Measurements from ENCODE around the gene APBB2. TPM values are rescaled to one million over a fixed set of nuclear protein-coding genes. Genes with fewer than 3 reads are reported as not detected.

Gene APBB2
- total RNA-seq, 1 experiment from 2014 or later, result 3.7 TPM

GRCh38 chr4:41103657-41104056, 110.7 kb downstream of the APBB2 start:
- Histone ChIP-seq H3K79me2 (ENCODE audit: low read length) (no peaks in the 10 kb centered on the region), H3K9ac (ENCODE audit: low read length) (no peak overlapping the region), H2AFZ (ENCODE audit: low read length) (no peak overlapping the region), H3K27me3 (ENCODE audit: low read length) (no peaks in the 10 kb centered on the region), H3K4me1 (ENCODE audit: low read length) (no peaks in the 10 kb centered on the region), H3K36me3 (ENCODE audit: insufficient read depth, low read length) (no peaks in the 10 kb centered on the region), H3K4me3 (ENCODE audit: low read length) (no peak overlapping the region), H3K4me2 (ENCODE audit: low read depth, low read length, poor library complexity, severe bottlenecking) (no peak overlapping the region), H3K9me2 (replicated peaks; ENCODE audit: insufficient read depth, low read length) (no peaks in the 10 kb centered on the region), H3K9me3 (ENCODE audit: low read length) (no peaks in the 10 kb centered on the region), H3K27ac (ENCODE audit: low read length) (no peak overlapping the region), H4K20me1 (ENCODE audit: insufficient read depth, low read depth, low read length) (no peaks in the 10 kb centered on the region)
- DNase-seq, result no peak

DNA sequence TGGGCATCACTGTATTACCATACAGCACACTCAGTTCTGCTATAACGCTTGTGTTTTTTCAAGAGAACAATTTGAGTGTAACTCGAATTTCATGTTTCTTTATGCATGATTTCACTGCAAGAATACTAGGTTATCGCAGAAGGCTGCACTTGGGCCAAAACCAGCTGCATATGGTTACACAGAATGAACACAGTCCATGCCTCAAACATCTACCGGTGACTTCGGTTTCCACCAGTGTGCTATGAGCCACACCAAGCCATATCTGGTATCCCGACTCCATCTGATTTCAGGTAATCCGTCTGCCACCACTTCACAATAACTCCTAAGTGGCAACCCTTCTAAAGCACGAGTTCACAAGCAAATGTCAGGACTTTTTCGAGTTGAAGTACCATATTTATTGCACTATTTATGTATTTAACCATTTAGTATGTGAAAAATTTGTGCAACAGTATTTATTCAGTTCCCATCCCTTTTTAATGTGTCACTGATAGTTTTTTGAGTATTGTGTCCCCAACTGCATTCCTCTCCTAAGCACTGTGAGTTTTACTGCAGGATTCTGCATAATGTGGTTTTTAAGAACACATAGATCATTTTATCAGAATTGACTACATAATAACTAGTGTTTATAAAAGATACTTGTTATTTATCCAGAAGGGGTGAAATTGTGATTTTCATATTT, 111.8 kb downstream of the APBB2 start:
- Histone ChIP-seq H3K9me2 (replicated peaks; ENCODE audit: insufficient read depth, low read length) (no peaks in the 10 kb centered on the region), H3K9me3 (ENCODE audit: low read length) (no peaks in the 10 kb centered on the region), H3K4me2 (ENCODE audit: low read depth, low read length, poor library complexity, severe bottlenecking) (no peak overlapping the region), H3K27ac (ENCODE audit: low read length) (no peak overlapping the region), H3K4me3 (ENCODE audit: low read length) (no peak overlapping the region), H3K27me3 (ENCODE audit: low read length) (no peaks in the 10 kb centered on the region), H3K4me1 (ENCODE audit: low read length) (no peaks in the 10 kb centered on the region), H3K9ac (ENCODE audit: low read length) (no peak overlapping the region), H2AFZ (ENCODE audit: low read length) (no peak overlapping the region), H3K79me2 (ENCODE audit: low read length) (no peaks in the 10 kb centered on the region), H4K20me1 (ENCODE audit: insufficient read depth, low read depth, low read length) (no peaks in the 10 kb centered on the region), H3K36me3 (ENCODE audit: insufficient read depth, low read length) (no peaks in the 10 kb centered on the region)
- DNase-seq, result no peak

GRCh38 chr4:41098093-41099048, 116.0 kb downstream of the APBB2 start:
- Histone ChIP-seq H3K4me1 (ENCODE audit: low read length) (peaks cover 3% of the 10 kb centered on the region; the same call in 1 of the 2 replicates), H3K4me2 (ENCODE audit: low read depth, low read length, poor library complexity, severe bottlenecking) (no peak overlapping the region), H3K4me3 (ENCODE audit: low read length) (no peak overlapping the region), H3K79me2 (ENCODE audit: low read length) (no peaks in the 10 kb centered on the region), H3K9me3 (ENCODE audit: low read length) (no peaks in the 10 kb centered on the region), H3K36me3 (ENCODE audit: insufficient read depth, low read length) (no peaks in the 10 kb centered on the region), H3K9ac (ENCODE audit: low read length) (no peak overlapping the region), H4K20me1 (ENCODE audit: insufficient read depth, low read depth, low read length) (no peaks in the 10 kb centered on the region), H2AFZ (ENCODE audit: low read length) (no peak overlapping the region), H3K27ac (ENCODE audit: low read length) (no peak overlapping the region), H3K27me3 (ENCODE audit: low read length) (no peaks in the 10 kb centered on the region), H3K9me2 (replicated peaks; ENCODE audit: insufficient read depth, low read length) (no peaks in the 10 kb centered on the region)
- no peak for DNase-seq

- H3K79me2 ChIP-seq (ENCODE audit: low read length), result no peaks in the 10 kb centered on the region
Observed at GRCh38 chr4:41095973-41096372, 118.4 kb downstream of the APBB2 start.

GRCh38 chr4:41095192-41095872, 119.0 kb downstream of the APBB2 start:
- Histone ChIP-seq H3K4me3 (ENCODE audit: low read length) (no peak overlapping the region), H2AFZ (ENCODE audit: low read length) (no peak overlapping the region), H3K9me2 (replicated peaks; ENCODE audit: insufficient read depth, low read length) (no peaks in the 10 kb centered on the region), H4K20me1 (ENCODE audit: insufficient read depth, low read depth, low read length) (no peaks in the 10 kb centered on the region), H3K4me1 (ENCODE audit: low read length) (peaks cover 3% of the 10 kb centered on the region; the same call in 1 of the 2 replicates), H3K27me3 (ENCODE audit: low read length) (no peaks in the 10 kb centered on the region), H3K36me3 (ENCODE audit: insufficient read depth, low read length) (no peaks in the 10 kb centered on the region), H3K79me2 (ENCODE audit: low read length) (no peaks in the 10 kb centered on the region), H3K4me2 (ENCODE audit: low read depth, low read length, poor library complexity, severe bottlenecking) (no peak overlapping the region), H3K9me3 (ENCODE audit: low read length) (no peaks in the 10 kb centered on the region), H3K9ac (ENCODE audit: low read length) (no peak overlapping the region), H3K27ac (ENCODE audit: low read length) (no peak overlapping the region)
- no peak for DNase-seq

More at GRCh38 chr4:41095973-41096372, 118.4 kb downstream of the APBB2 start:
- no peak overlapping the region for H3K9ac ChIP-seq (ENCODE audit: low read length)
- no peak overlapping the region for H3K4me2 ChIP-seq (ENCODE audit: low read depth, low read length, poor library complexity, severe bottlenecking)
- no peaks in the 10 kb centered on the region for H3K9me2 ChIP-seq (replicated peaks; ENCODE audit: insufficient read depth, low read length)
- no peaks in the 10 kb centered on the region for H3K9me3 ChIP-seq (ENCODE audit: low read length)
- H3K27ac ChIP-seq (ENCODE audit: low read length), result no peak overlapping the region
- H3K4me1 ChIP-seq (ENCODE audit: low read length), result peaks cover 3% of the 10 kb centered on the region; the same call in 1 of the 2 replicates
- no peak overlapping the region for H2AFZ ChIP-seq (ENCODE audit: low read length)
- no peak overlapping the region for H3K4me3 ChIP-seq (ENCODE audit: low read length)
- DNase-seq, result peak; percentile 47
- H3K27me3 ChIP-seq (ENCODE audit: low read length), result no peaks in the 10 kb centered on the region
- H3K36me3 ChIP-seq (ENCODE audit: insufficient read depth, low read length), result no peaks in the 10 kb centered on the region
- no peaks in the 10 kb centered on the region for H4K20me1 ChIP-seq (ENCODE audit: insufficient read depth, low read depth, low read length)

GRCh38 chr4:41092128-41092527, 122.2 kb downstream of the APBB2 start:
- Histone ChIP-seq H3K4me3 (ENCODE audit: low read length) (no peak overlapping the region), H3K4me1 (ENCODE audit: low read length) (peaks cover 3% of the 10 kb centered on the region; the same call in 1 of the 2 replicates), H3K27me3 (ENCODE audit: low read length) (no peaks in the 10 kb centered on the region), H3K9me2 (replicated peaks; ENCODE audit: insufficient read depth, low read length) (no peaks in the 10 kb centered on the region), H3K79me2 (ENCODE audit: low read length) (no peaks in the 10 kb centered on the region), H3K36me3 (ENCODE audit: insufficient read depth, low read length) (no peaks in the 10 kb centered on the region), H3K9me3 (ENCODE audit: low read length) (no peaks in the 10 kb centered on the region), H2AFZ (ENCODE audit: low read length) (no peak overlapping the region), H3K9ac (ENCODE audit: low read length) (no peak overlapping the region), H4K20me1 (ENCODE audit: insufficient read depth, low read depth, low read length) (no peaks in the 10 kb centered on the region), H3K4me2 (ENCODE audit: low read depth, low read length, poor library complexity, severe bottlenecking) (no peak overlapping the region), H3K27ac (ENCODE audit: low read length) (no peak overlapping the region)
- DNase-seq, result no peak

DNA sequence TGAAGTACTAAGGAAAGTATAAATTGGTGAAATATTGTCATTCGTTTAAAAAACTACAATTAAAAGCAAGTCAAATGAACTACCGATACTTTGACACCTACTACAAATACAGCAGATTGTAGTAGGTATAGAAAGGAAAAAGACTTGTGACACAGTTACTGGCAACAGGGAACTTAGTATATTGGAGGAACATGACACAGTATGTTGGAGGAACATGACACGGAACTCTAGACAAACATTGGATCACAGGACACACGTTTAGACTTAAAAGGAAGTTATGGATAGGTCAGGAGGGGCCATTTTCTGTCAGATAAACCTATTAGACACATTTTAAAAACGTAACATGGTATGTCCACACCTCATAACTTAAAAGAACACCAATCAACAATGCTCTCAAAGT, 132.5 kb downstream of the APBB2 start:
- no peak overlapping the region for H3K27ac ChIP-seq (ENCODE audit: low read length)
- H3K4me2 ChIP-seq (ENCODE audit: low read depth, low read length, poor library complexity, severe bottlenecking), result no peak overlapping the region
- no peak overlapping the region for H3K4me3 ChIP-seq (ENCODE audit: low read length)
- no peaks in the 10 kb centered on the region for H3K79me2 ChIP-seq (ENCODE audit: low read length)
- no peak overlapping the region for H3K9ac ChIP-seq (ENCODE audit: low read length)
- no peak overlapping the region for H2AFZ ChIP-seq (ENCODE audit: low read length)
- DNase-seq, result no peak
- H3K9me2 ChIP-seq (replicated peaks; ENCODE audit: insufficient read depth, low read length), result no peaks in the 10 kb centered on the region
- no peaks in the 10 kb centered on the region for H3K36me3 ChIP-seq (ENCODE audit: insufficient read depth, low read length)
- no peaks in the 10 kb centered on the region for H4K20me1 ChIP-seq (ENCODE audit: insufficient read depth, low read depth, low read length)
- H3K4me1 ChIP-seq (ENCODE audit: low read length), result no peaks in the 10 kb centered on the region
- peaks cover 6% of the 10 kb centered on the region; the same call in 1 of the 2 replicates for H3K9me3 ChIP-seq (ENCODE audit: low read length)
- no peaks in the 10 kb centered on the region for H3K27me3 ChIP-seq (ENCODE audit: low read length)

GRCh38 chr4:41080976-41081375, 133.4 kb downstream of the APBB2 start:
- H2AFZ ChIP-seq (ENCODE audit: low read length), result no peak overlapping the region
- H3K9me3 ChIP-seq (ENCODE audit: low read length), result no peaks in the 10 kb centered on the region; the same call in 1 of the 2 replicates
- H3K9me2 ChIP-seq (replicated peaks; ENCODE audit: insufficient read depth, low read length), result no peaks in the 10 kb centered on the region
- H3K36me3 ChIP-seq (ENCODE audit: insufficient read depth, low read length), result no peaks in the 10 kb centered on the region
- H3K4me3 ChIP-seq (ENCODE audit: low read length), result no peak overlapping the region
- H3K27ac ChIP-seq (ENCODE audit: low read length), result no peak overlapping the region
- H3K9ac ChIP-seq (ENCODE audit: low read length), result no peak overlapping the region
- no peaks in the 10 kb centered on the region for H3K4me1 ChIP-seq (ENCODE audit: low read length)
- H4K20me1 ChIP-seq (ENCODE audit: insufficient read depth, low read depth, low read length), result no peaks in the 10 kb centered on the region
- no peak for DNase-seq
- no peak overlapping the region for H3K4me2 ChIP-seq (ENCODE audit: low read depth, low read length, poor library complexity, severe bottlenecking)
- 0 out of 2 replicates have a peak, but pooled peaks cover under 1% of the 10 kb centered on the region for H3K27me3 ChIP-seq (ENCODE audit: low read length)
- no peaks in the 10 kb centered on the region for H3K79me2 ChIP-seq (ENCODE audit: low read length)

All from Karpas-422 (cell line).